Measurements from ENCODE around the gene DMKN. TPM values are rescaled to one million over a fixed set of nuclear protein-coding genes. Genes with fewer than 3 reads are reported as not detected.

DMKN gene
- total and polyA plus RNA-seq, 12 donors: 2.7 to 70.5 (median 19.7) TPM

DNA sequence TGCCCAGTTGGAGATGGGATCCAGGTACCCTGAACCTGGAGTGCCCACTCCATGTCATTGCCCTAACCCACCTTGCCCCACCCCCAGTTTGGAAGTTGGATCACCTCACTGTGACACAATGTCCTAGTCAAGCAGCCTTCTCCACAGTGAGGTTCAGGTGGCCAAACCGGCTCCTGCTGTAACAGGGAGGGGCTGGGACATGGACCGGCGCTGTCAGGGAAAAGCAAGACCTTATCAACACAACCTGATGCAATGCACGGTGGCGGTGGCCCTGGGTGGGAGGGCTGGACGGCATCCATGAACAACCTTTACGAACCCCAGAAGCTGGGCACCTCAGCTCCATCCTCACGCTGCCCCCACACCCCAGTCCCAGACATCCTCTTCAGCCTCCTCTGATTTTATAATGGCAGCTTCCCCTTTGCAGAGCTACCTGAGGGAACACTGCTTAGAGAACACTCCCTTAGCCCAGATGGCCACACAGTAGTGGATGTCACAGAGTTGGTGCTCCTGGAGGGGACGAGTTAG, 21.6 kb downstream of the DMKN start:
- no peaks in the 10 kb centered on the region for H3K9me3 ChIP-seq (replicated peaks in 1 of 3)
- no peak for DNase-seq
- no peaks in the 10 kb centered on the region for H3K36me3 ChIP-seq (replicated peaks in 1 of 2)
- intact Hi-C loops (cut with DNase I): no loop called here
- H3K4me3 ChIP-seq: no peak overlapping the region
- no peak overlapping the region for H3K27ac ChIP-seq
- peaks cover 0 to 5% of the 10 kb centered on the region in 2 donors for H3K4me1 ChIP-seq (replicated peaks in 1 of 2)
- TF ChIP-seq, protein P1, sequence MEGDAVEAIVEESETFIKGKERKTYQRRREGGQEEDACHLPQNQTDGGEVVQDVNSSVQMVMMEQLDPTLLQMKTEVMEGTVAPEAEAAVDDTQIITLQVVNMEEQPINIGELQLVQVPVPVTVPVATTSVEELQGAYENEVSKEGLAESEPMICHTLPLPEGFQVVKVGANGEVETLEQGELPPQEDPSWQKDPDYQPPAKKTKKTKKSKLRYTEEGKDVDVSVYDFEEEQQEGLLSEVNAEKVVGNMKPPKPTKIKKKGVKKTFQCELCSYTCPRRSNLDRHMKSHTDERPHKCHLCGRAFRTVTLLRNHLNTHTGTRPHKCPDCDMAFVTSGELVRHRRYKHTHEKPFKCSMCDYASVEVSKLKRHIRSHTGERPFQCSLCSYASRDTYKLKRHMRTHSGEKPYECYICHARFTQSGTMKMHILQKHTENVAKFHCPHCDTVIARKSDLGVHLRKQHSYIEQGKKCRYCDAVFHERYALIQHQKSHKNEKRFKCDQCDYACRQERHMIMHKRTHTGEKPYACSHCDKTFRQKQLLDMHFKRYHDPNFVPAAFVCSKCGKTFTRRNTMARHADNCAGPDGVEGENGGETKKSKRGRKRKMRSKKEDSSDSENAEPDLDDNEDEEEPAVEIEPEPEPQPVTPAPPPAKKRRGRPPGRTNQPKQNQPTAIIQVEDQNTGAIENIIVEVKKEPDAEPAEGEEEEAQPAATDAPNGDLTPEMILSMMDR (IDR thresholded peaks at IDR 0.05): no peak
- TF ChIP-seq POLR2A (IDR thresholded peaks at IDR 0.05): no peak
- 84 to 88% (median 88%) methylated on average over 5 to 9 of the region's 9 CpGs for WGBS, 4 donors
- no peaks in the 10 kb centered on the region for H3K27me3 ChIP-seq

DNA sequence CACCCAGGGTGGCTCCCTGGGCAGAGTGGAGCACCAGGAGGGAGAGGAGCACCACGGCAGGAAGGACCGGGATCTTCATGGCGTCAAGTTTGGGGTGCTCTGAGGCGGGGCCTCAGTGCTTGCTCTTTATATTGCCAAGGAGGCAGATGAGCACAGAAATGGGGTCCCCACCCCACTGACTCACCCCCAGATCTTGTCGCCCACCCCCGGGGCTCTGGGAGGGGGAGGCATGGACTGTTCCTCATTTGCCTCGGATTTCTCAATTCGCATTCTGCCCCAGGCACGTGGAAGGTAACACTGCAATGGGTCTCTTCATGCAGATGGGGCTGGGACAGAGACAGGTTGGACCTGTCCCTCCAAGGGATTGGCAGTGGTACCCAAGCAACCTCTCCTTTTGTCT, 23.1 kb downstream of the DMKN start, which contains the start of gene KRTDAP:
KRTDAP (minus strand) TSS at position 101 of the 400 bp plus-strand sequence; CDS start at position 79, 22 bp downstream.
- intact Hi-C loops (cut with DNase I): no loop called here
- H3K36me3 ChIP-seq (replicated peaks in 1 of 2): no peaks in the 10 kb centered on the region
- no peak within 1 kb of the TSS for H3K27ac ChIP-seq
- TF ChIP-seq, protein P1 (IDR thresholded peaks at IDR 0.05): no peak
- no peak for TF ChIP-seq POLR2A (IDR thresholded peaks at IDR 0.05)
- no peaks in the 10 kb centered on the region for H3K9me3 ChIP-seq (replicated peaks in 1 of 3)
- no peak within 1 kb of the TSS for H3K4me3 ChIP-seq
- DNase-seq: no peak
- H3K4me1 ChIP-seq (replicated peaks in 1 of 2): peaks cover 0 to 3% of the 10 kb centered on the region in 2 donors
- 75 to 87% (median 79%) methylated on average over 6 to 9 of the region's 9 CpGs for WGBS, 4 donors
- no peaks in the 10 kb centered on the region for H3K27me3 ChIP-seq

DNA sequence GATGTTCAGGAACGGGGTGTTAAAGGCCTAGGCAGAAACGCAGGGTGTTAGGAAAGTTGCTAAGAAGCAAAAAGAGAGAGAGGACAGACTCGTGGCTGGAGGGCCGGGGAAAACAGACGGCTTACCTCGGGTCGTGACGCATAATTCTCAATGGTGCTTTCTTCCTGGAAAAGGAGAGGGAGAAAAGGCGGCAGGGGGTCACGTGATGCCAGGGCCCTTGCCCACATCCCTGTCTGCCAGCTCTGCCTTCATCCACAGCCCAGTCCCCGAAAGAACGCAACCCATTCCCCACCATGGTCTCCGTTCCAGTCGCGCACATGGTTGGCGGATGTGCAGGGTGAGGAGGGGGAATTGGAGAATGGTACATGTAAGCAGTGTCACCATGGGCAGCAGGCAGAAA, 24.8 kb downstream of the DMKN start:
- H3K27me3 ChIP-seq: no peaks in the 10 kb centered on the region
- WGBS, 4 donors: 81 to 90% (median 86%) methylated on average over 16 of the region's 16 CpGs
- no peaks in the 10 kb centered on the region for H3K36me3 ChIP-seq (replicated peaks in 1 of 2)
- no peak overlapping the region for H3K4me3 ChIP-seq
- H3K27ac ChIP-seq: no peak overlapping the region
- DNase-seq: no peak
- H3K4me1 ChIP-seq (replicated peaks in 1 of 2): no peaks in the 10 kb centered on the region
- TF ChIP-seq, protein P1 (IDR thresholded peaks at IDR 0.05): no peak
- no peak for TF ChIP-seq POLR2A (IDR thresholded peaks at IDR 0.05)
- intact Hi-C loops (cut with DNase I): no loop called here
- no peaks in the 10 kb centered on the region for H3K9me3 ChIP-seq (replicated peaks in 1 of 3)

DNA sequence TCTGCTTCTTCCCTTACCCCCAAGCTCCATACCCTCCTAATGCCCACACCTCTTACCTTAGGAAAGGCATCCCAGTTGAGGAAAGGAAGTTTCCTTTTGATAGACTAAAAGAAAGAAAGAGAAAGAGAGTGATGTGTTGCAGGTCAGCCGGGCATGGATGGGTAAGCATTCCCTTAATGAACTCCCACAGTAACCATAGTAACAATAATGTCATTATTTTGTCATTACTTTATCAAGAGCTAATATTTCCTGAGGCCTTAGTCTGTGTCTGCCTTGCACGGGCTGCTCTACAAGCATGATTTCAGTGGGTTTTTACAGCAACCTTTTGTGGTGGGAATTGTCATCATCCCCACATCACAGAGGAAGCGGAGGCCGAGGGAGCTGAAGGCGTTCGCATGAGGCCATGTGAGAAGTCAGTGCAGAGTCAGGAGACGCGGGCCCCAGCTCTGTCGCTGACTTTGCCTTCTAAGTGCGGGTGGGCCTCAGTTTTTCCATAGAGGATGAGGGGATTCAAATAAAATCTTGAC, 25.7 kb downstream of the DMKN start:
- Histone ChIP-seq H3K4me3 (no peak overlapping the region), H3K36me3 (replicated peaks in 1 of 2) (no peaks in the 10 kb centered on the region), H3K4me1 (replicated peaks in 1 of 2) (no peaks in the 10 kb centered on the region), H3K9me3 (replicated peaks in 1 of 3) (no peaks in the 10 kb centered on the region), H3K27me3 (no peaks in the 10 kb centered on the region), H3K27ac (no peak overlapping the region)
- no peak for DNase-seq
- intact Hi-C loops (cut with DNase I): no loop called here
- TF ChIP-seq POLR2A (IDR thresholded peaks at IDR 0.05): no peak
- TF ChIP-seq, protein P1 (IDR thresholded peaks at IDR 0.05): no peak
- WGBS, 4 donors: 86 to 91% (median 89%) methylated on average over 10 of the region's 10 CpGs

Data from adrenal gland (tissue), 12 donors.